Hepatocyte (in vitro differentiated cells): ENCODE results near the gene GBX1. TPM values are rescaled to one million over a fixed set of nuclear protein-coding genes. Genes with fewer than 3 reads are reported as not detected.

Source experiments
- DNase-seq: peaks from one replicate; pipeline ENCODE4 v3.0.0-alpha.2; 2016; ENCODE audit warnings: low spot score
- H2AFZ ChIP-seq: fragments of 200-600 bp; sonication (generic); 2 replicates; pipeline ENCODE4 v1.6.0; 2016; ENCODE audit warnings: antibody characterized with exemption, mild to moderate bottlenecking
- H3K27ac ChIP-seq: fragments of 200-600 bp; sonication (generic); 2 replicates; pipeline ENCODE4 v1.5.1; 2016; ENCODE audit warnings: mild to moderate bottlenecking
- H3K27me3 ChIP-seq: fragments of 200-600 bp; sonication (generic); 2 replicates; pipeline ENCODE4 v1.6.1; 2016
- H3K36me3 ChIP-seq: fragments of 200-600 bp; sonication (generic); replicated peaks from 2 replicates; pipeline ENCODE4 v1.5.1; 2016; ENCODE audit warnings: low read depth; ENCODE audit not compliant: insufficient read depth
- H3K4me1 ChIP-seq: fragments of 200-600 bp; sonication (generic); 2 replicates; pipeline ENCODE4 v1.5.1; 2016; ENCODE audit warnings: mild to moderate bottlenecking, moderate library complexity; ENCODE audit not compliant: insufficient read depth
- H3K4me2 ChIP-seq: fragments of 200-600 bp; sonication (generic); 2 replicates; pipeline ENCODE4 v1.6.0; 2016
- H3K4me3 ChIP-seq: fragments of 200-600 bp; sonication (generic); 2 replicates; pipeline ENCODE4 v1.5.1; 2016; ENCODE audit warnings: mild to moderate bottlenecking
- H3K79me2 ChIP-seq: fragments of 200-600 bp; sonication (generic); 2 replicates; pipeline ENCODE4 v1.6.0; 2017; ENCODE audit warnings: mild to moderate bottlenecking
- H3K9me2 ChIP-seq: fragments of 200-600 bp; sonication (generic); replicated peaks from 2 replicates; pipeline ENCODE4 v1.6.0; 2017; ENCODE audit warnings: mild to moderate bottlenecking; ENCODE audit not compliant: insufficient read depth
- H3K9me3 ChIP-seq: fragments of 200-600 bp; sonication (generic); 2 replicates; pipeline ENCODE4 v1.5.1; 2016; ENCODE audit warnings: low read depth, mild to moderate bottlenecking
- H4K20me1 ChIP-seq: fragments of 200-600 bp; sonication (generic); 2 replicates; pipeline ENCODE4 v1.6.0; 2016; ENCODE audit warnings: mild to moderate bottlenecking; ENCODE audit not compliant: insufficient read depth, poor library complexity, severe bottlenecking
- CTCF ChIP-seq: fragments of 200-600 bp; sonication (generic); IDR thresholded peaks from 2 replicates; pipeline ENCODE4 v1.5.1; 2016; ENCODE audit warnings: antibody characterized with exemption, mild to moderate bottlenecking; ENCODE audit not compliant: poor library complexity
- EZH2 ChIP-seq: fragments of 200-600 bp; sonication (generic); IDR thresholded peaks from 2 replicates; pipeline ENCODE4 v1.6.1; 2016; ENCODE audit warnings: antibody characterized with exemption, mild to moderate bottlenecking, borderline replicate concordance
- EZH2phosphoT487 ChIP-seq: fragments of 200-600 bp; sonication (generic); IDR thresholded peaks from one replicate; pipeline ENCODE4 v1.6.1; 2018; ENCODE audit warnings: antibody characterized with exemption, mild to moderate bottlenecking, low read depth, moderate library complexity; ENCODE audit not compliant: unreplicated experiment, severe bottlenecking
- WGBS: methylation state at CpG from one replicate; pipeline ENCODE4 v1.1.6; 2016; ENCODE audit warnings: low lambda C conversion rate; ENCODE audit errors: missing lambda C conversion rate; 5-methylcytosine and 5-hydroxymethylcytosine counted together
- polyA plus RNA-seq: library from polyadenylated mRNA; unstranded; fragments of >200 nt; fragmentation: Nextera tagmentation; extraction: Ambion mirVana; gene quantifications from 2 replicates; pipeline ENCODE4 v1.2.1, GENCODE V29; 2016
- total RNA-seq: library from RNA; depleted of rRNA; stranded (reverse); fragments of >200 nt; gene quantifications from 2 replicates; pipeline ENCODE4 v1.2.3, GENCODE V29; 2014

The GBX1 gene
- total and polyA plus RNA-seq, 2 experiments from 2014 or later = not detected

GRCh38 chr7:151131224-151131591 lies 36.3 kb downstream of the GBX1 start:
- Histone ChIP-seq H3K4me2 (no peak overlapping the region), H3K27ac (no peak overlapping the region), H3K4me3 (no peak overlapping the region), H3K27me3 (no peaks in the 10 kb centered on the region), H2AFZ (no peak overlapping the region), H4K20me1 (peaks cover 11% of the 10 kb centered on the region), H3K4me1 (no peaks in the 10 kb centered on the region), H3K9me2 (no peaks in the 10 kb centered on the region), H3K36me3 (no peaks in the 10 kb centered on the region), H3K9me3 (no peaks in the 10 kb centered on the region), H3K79me2 (no peaks in the 10 kb centered on the region)
- WGBS = 88% methylated on average over 13 of the region's 13 CpGs
- TF ChIP-seq EZH2phosphoT487 = no peak
- no peak for TF ChIP-seq CTCF
- no peak for TF ChIP-seq EZH2
- DNase-seq = no peak

DNA sequence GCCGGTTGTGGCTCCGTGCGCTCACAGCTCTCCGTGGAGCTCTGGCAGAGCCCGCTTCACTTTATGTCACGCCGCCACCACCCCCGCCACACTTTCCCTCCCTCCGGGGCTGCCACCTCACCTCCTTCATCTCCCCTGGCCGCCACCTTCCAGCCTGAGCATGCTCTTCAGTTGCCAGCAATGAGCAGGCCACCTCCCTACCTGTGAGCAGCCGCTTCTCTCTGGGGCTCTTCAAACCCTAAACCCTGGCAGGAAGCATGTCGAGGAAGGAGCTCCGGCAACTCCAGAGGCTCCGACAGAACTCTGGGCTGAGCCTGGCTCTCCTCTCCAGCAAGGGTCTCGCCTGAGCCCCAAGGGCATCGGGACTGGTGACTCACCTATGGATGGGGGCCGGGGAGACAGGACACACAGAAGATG lies 36.7 kb downstream of the GBX1 start:
- H3K27me3 ChIP-seq = no peaks in the 10 kb centered on the region
- no peak for DNase-seq
- H2AFZ ChIP-seq = no peak overlapping the region
- no peak overlapping the region for H3K4me2 ChIP-seq
- no peaks in the 10 kb centered on the region for H3K9me3 ChIP-seq
- peaks cover 15% of the 10 kb centered on the region for H4K20me1 ChIP-seq
- no peaks in the 10 kb centered on the region for H3K36me3 ChIP-seq
- H3K27ac ChIP-seq = no peak overlapping the region
- no peak for TF ChIP-seq EZH2
- no peak for TF ChIP-seq CTCF
- TF ChIP-seq EZH2phosphoT487 = no peak
- H3K4me1 ChIP-seq = peaks cover under 1% of the 10 kb centered on the region
- no peak overlapping the region for H3K4me3 ChIP-seq
- no peaks in the 10 kb centered on the region for H3K9me2 ChIP-seq
- H3K79me2 ChIP-seq = no peaks in the 10 kb centered on the region
- 95% methylated on average over 11 of the region's 17 CpGs for WGBS

- H2AFZ ChIP-seq = no peak overlapping the region
- H3K9me3 ChIP-seq = no peaks in the 10 kb centered on the region
- no peak overlapping the region for H3K4me2 ChIP-seq
- no peaks in the 10 kb centered on the region for H3K79me2 ChIP-seq
- no peak overlapping the region for H3K4me3 ChIP-seq
- no peak overlapping the region for H3K27ac ChIP-seq
- no peaks in the 10 kb centered on the region for H3K27me3 ChIP-seq
- peaks cover 6% of the 10 kb centered on the region for H3K4me1 ChIP-seq
- H3K9me2 ChIP-seq = no peaks in the 10 kb centered on the region
- peaks cover 22% of the 10 kb centered on the region for H4K20me1 ChIP-seq
- H3K36me3 ChIP-seq = no peaks in the 10 kb centered on the region
- DNase-seq = no peak
- 97% methylated on average over 9 of the region's 9 CpGs for WGBS
- no peak for TF ChIP-seq EZH2
- no peak for TF ChIP-seq CTCF
- no peak for TF ChIP-seq EZH2phosphoT487
Measured at GRCh38 chr7:151129960-151130591, 37.4 kb downstream of the GBX1 start.
